Epithelial cell of umbilical artery (primary cell): ENCODE measurements around the gene GP1BB. TPM values are rescaled to one million over a fixed set of nuclear protein-coding genes. Genes with fewer than 3 reads are reported as not detected.

Experiments used
- total RNA-seq: library from RNA; depleted of rRNA; stranded (reverse); fragments of >200 nt; gene quantifications from 2 replicates; pipeline ENCODE4 v1.2.3, GENCODE V29; 2014

Gene GP1BB
- total RNA-seq: 1.6 TPM in 1 of 2 replicates, not detected in the other

GRCh38 chr22:19723232-19723982, at the start of gene GP1BB:
Gene GP1BB (plus strand): TSS chr22:19723539. CDS start chr22:19723570, 31 bp downstream.

GRCh38 chr22:19714312-19715187, 8.8 kb upstream of the GP1BB start, which contains the start of gene SEPTIN5:
Gene SEPTIN5 (plus strand): TSS chr22:19714503. CDS start chr22:19714589, 86 bp downstream.

GRCh38 chr22:19760058-19760950, 37.0 kb downstream of the GP1BB start, which contains the start of gene TBX1:
Gene TBX1 (plus strand): TSS chr22:19760778. CDS start chr22:19760844, 66 bp downstream.

Other genes with a start within 250 kb of the GP1BB start
- 120 and 122 TPM in 2 replicates for gene UFD1, start 244.3 kb upstream of the GP1BB start, total RNA-seq
- gene CDC45, start 243.6 kb upstream of the GP1BB start, total RNA-seq: 35.1 and 55.8 TPM in 2 replicates
- 569 and 1,366 TPM in 2 replicates for gene CLDN5, start 199.1 kb upstream of the GP1BB start, total RNA-seq
- 16.6 and 17.0 TPM in 2 replicates for gene SEPTIN5, start 9.0 kb upstream of the GP1BB start, total RNA-seq
- 1.5 and 4.2 TPM in 2 replicates for gene TBX1, start 37.2 kb downstream of the GP1BB start, total RNA-seq
- 7.8 and 10.6 TPM in 2 replicates for gene GNB1L, start 131.3 kb downstream of the GP1BB start, total RNA-seq
- gene RTL10, start 131.3 kb downstream of the GP1BB start, total RNA-seq: 9.4 and 12.0 TPM in 2 replicates
- 242 and 256 TPM in 2 replicates for gene COMT, start 218.2 kb downstream of the GP1BB start, total RNA-seq
- 220 and 237 TPM in 2 replicates for gene TXNRD2, start 218.3 kb downstream of the GP1BB start, total RNA-seq